Jurkat, Clone E6-1 (cell line): ENCODE measurements around the gene HES4.

Experiments used
- DNase-seq: peaks from one replicate; pipeline ENCODE4 v3.0.0-alpha.2; 2011; ENCODE audit warnings: low read depth, low spot score
- H3K4me3 ChIP-seq: 2 replicates; pipeline ENCODE4 v1.5.1; 2011; ENCODE audit warnings: mild to moderate bottlenecking, low read length, control low read depth, moderate library complexity

The HES4 gene

GRCh38 chr1:972726-973458, 27.0 kb downstream of the HES4 start:
- no peak for DNase-seq
- H3K4me3 ChIP-seq: no peak overlapping the region

GRCh38 chr1:971751-972506, 28.0 kb downstream of the HES4 start:
- no peak overlapping the region for H3K4me3 ChIP-seq
- DNase-seq: no peak

GRCh38 chr1:970973-971730, 28.7 kb downstream of the HES4 start:
- no peak for DNase-seq
- H3K4me3 ChIP-seq: no peak overlapping the region

GRCh38 chr1:970242-970972, 29.5 kb downstream of the HES4 start:
- H3K4me3 ChIP-seq: no peak overlapping the region
- no peak for DNase-seq

GRCh38 chr1:969260-969855, 30.5 kb downstream of the HES4 start:
- DNase-seq: no peak
- H3K4me3 ChIP-seq: no peak overlapping the region

- no peak for DNase-seq
- no peak overlapping the region for H3K4me3 ChIP-seq
Measured at GRCh38 chr1:967466-968343, 32.2 kb downstream of the HES4 start.

GRCh38 chr1:966704-967300, 33.1 kb downstream of the HES4 start:
- peak; percentile 25 for DNase-seq
- peak overlapping the region; percentile 49 for H3K4me3 ChIP-seq

GRCh38 chr1:966135-966703, 33.7 kb downstream of the HES4 start, which contains the start of gene PLEKHN1:
Gene PLEKHN1 (plus strand): TSS chr1:966482. CDS start chr1:966532, 50 bp downstream.
- peak within 1 kb of the TSS; percentile 49 for H3K4me3 ChIP-seq
- no peak for DNase-seq

- no peak overlapping the region for H3K4me3 ChIP-seq
- no peak for DNase-seq
Measured at GRCh38 chr1:965526-966134, 34.3 kb downstream of the HES4 start.

- no peak overlapping the region for H3K4me3 ChIP-seq
Measured at GRCh38 chr1:964691-965525, 35.0 kb downstream of the HES4 start.

GRCh38 chr1:963746-964525, 36.0 kb downstream of the HES4 start:
- no peak overlapping the region for H3K4me3 ChIP-seq
- no peak for DNase-seq

More at GRCh38 chr1:964691-965525, 35.0 kb downstream of the HES4 start:
- DNase-seq: no peak

- no peak for DNase-seq
- no peak overlapping the region for H3K4me3 ChIP-seq
Measured at GRCh38 chr1:963301-963651, 36.6 kb downstream of the HES4 start.

- H3K4me3 ChIP-seq: no peak overlapping the region
- DNase-seq: no peak
Measured at GRCh38 chr1:962381-963300, 37.3 kb downstream of the HES4 start.

GRCh38 chr1:961132-961669, 38.7 kb downstream of the HES4 start:
- peak; percentile 9 for DNase-seq
- H3K4me3 ChIP-seq: peak overlapping the region; percentile 58
